GM21390 (cell line): ENCODE measurements around the gene LYPLAL1.
"Not testable (repeated sequence)": the region's sequence is repeated elsewhere in the genome, so short reads cannot be mapped to it uniquely, and the experiment has no call there.

ENCODE experiments used
- ATAC-seq: cut with Tn5 transposase; IDR thresholded peaks from one replicate; pipeline ENCODE4 v1.9.1; 2021; ENCODE audit not compliant: unreplicated experiment

LYPLAL1 gene

GRCh38 chr1:219209578-219209977 is 35.9 kb downstream of the LYPLAL1 start:
- ATAC-seq = no peak

DNA sequence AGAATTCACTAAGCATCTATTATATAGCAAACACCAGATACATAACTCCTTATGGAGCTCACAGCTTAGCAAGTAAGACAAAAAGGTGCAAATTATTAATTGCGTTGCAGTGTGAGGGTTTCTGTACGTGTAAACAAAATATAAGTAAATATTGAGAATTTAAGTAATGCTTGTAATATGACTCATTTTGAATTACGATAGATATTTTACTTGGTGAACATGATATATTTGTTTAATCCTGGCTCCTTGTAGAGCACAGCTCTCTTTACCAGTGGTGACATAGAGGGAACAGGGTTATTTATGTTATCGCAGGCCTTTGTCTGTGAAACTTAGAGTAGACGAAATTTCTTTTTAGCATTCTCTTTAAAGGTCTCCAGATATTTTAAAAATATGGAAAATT is 36.4 kb downstream of the LYPLAL1 start:
- ATAC-seq = no peak

DNA sequence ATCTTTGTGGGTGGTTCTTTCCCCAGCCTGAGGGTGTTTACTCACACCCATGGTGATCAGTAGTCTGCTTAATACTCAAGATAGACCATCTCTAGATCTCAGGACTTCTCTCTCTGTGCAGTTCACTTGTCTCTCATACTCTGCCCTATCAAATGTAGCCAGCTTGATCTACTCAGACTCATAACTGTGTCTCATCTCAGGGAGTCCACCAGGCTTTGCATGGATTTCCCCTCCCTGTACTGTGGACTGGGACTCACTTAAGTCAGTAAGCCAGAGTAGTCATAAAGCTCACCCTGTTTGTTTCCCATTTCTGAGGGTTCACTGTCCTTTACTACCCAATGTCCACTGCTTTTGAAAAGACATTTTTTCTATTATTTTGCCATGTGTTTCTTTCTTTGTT is 41.8 kb downstream of the LYPLAL1 start:
- no peak for ATAC-seq

DNA sequence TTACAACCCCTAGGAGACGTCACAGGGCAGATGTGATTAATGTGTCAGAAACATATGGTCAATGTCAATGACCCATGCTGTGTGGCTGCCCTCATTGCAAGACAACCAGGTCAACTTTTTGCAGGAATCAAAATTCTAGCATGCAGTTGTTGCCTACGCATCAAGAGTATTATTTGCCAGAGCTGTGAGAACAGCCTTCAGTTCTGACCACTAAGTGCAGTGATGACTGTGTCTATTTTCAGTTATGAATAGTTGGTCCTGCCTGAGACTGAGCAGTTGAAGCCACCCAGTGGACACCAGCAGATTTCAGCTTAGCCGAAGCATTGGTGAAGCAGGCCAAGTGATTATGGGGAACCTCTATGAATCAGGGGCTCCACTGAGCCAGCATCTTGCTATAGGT is 47.3 kb downstream of the LYPLAL1 start:
- peak; percentile 94 for ATAC-seq

DNA sequence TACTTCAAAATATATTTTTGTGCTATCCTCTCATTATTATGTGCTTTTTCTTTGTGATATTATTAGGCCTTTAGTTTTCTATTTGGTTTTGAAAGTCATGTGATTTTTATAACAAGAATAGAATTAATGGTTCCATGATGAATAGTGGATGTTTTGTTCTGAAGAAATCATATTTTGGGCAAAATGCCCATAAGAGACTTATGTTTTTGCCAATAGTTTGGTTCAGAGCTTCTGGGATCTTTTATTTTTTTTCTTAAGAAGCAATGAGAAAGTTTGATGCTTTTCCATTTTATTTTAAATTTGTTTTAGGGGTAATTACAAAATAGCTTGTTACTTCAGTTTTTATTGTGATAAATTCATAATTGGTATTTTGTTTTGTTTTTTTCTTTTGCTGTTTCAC is 49.8 kb downstream of the LYPLAL1 start:
- ATAC-seq = no peak

DNA sequence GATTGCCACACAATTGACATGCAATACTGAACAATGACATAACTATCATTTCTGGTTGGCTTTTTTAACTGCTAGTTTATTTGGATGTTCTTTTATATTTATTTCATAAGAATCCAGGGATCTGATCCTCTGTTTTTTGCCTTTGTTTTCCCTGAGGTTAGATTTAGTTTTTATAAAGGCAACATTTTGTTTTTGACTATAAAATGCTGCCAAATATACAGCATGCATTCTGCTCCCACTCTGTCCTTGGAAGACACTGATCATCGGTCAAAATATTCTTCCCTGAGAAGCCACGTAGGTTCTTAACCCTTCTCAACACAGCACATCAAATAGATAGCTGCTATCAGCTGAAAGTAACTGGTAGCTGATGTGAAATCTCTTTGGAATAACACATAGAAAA is 52.5 kb downstream of the LYPLAL1 start:
- ATAC-seq = no peak

- ATAC-seq = no peak
Measured at GRCh38 chr1:219227360-219228057, 53.8 kb downstream of the LYPLAL1 start.

- ATAC-seq = no peak
Measured at GRCh38 chr1:219228058-219228419, 54.4 kb downstream of the LYPLAL1 start.

DNA sequence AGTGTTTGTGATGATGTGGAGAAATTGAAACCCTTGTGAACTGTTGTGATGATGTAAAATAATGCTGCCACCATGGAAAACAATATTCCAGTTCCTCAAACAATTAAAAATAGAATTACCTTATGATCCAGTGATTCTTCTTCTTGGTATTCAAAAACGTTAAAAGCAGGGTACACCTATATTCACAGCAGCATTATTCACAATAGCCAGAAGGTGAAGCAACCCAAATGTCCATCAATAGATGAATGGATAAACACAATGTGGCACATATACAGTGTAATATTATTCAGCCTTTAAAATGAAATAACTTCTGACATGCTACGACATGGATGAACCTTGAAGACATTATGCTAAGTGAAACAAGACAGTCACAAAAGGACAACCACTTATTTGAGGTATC is 59.2 kb downstream of the LYPLAL1 start:
- no peak for ATAC-seq

- ATAC-seq = no peak
Measured at GRCh38 chr1:219235903-219236481, 62.3 kb downstream of the LYPLAL1 start.

GRCh38 chr1:219236933-219237610 is 63.4 kb downstream of the LYPLAL1 start:
- ATAC-seq = no peak

- ATAC-seq = no peak
Measured at GRCh38 chr1:219239518-219239917, 65.8 kb downstream of the LYPLAL1 start.

- no peak for ATAC-seq
Measured at GRCh38 chr1:219244864-219245263, 71.2 kb downstream of the LYPLAL1 start.

DNA sequence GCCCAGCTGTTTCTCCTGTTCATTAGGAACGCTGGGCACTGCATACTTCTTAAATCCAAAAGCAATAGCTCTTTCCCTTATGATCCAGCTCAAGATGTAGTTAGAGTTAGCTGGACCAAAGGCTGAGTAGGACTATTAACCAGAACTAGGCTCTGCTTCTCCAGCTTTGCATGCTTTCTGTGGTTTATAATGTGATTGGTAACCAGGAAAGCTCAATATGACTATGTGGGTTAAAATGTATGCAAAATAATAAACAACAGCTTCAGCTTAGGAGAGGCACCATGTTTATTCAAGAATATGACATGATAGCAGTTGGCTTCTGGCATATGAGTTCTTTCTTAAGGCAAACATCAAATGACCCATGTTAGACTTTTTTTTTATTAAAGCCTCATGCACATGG is 73.8 kb downstream of the LYPLAL1 start:
- no peak for ATAC-seq

DNA sequence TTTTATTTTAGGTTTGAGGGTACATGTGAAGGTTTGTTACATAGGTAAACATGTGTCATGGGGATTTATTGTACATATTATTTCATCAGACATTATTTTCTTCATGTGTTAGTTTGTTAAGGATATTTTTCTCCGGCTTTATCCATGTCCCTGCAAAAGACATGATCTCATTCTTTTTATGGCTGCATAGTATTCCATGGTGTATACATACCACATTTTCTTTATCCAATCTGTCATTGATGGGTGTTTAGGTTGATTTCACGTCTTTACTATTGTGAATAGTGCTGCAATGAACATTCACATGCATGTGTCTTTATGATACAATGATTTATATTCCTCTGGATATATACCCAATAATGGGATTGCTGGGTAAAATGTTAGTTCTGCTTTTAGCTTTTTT is 76.8 kb downstream of the LYPLAL1 start:
- not testable (repeated sequence) for ATAC-seq

GRCh38 chr1:219257751-219258150 is 84.1 kb downstream of the LYPLAL1 start:
- no peak for ATAC-seq

GRCh38 chr1:219261454-219261853 is 87.8 kb downstream of the LYPLAL1 start:
- no peak for ATAC-seq
